WTC11 (cell line): ENCODE results near the gene PFDN1. TPM values are rescaled to one million over a fixed set of nuclear protein-coding genes. Genes with fewer than 3 reads are reported as not detected.

Source experiments
- ATAC-seq: fragments of 200-7000 bp; cut with Tn5 transposase; 2 replicates; pipeline ENCODE4 v1.10.0; 2021; ENCODE audit warnings: mild to moderate bottlenecking, moderate library complexity
- CTCF ChIA-PET: fragments of 300-600 bp; sonication (Branson Sonifier 250); formaldehyde crosslinking; loops from one replicate; lab custom pipeline; 2021; ENCODE audit warnings: antibody characterized with exemption; lab: Charles Lee
- POLR2A ChIA-PET: fragments of 350-600 bp; sonication (Branson Sonifier 250); formaldehyde crosslinking; loops from one replicate; lab custom pipeline; 2021; ENCODE audit warnings: antibody characterized with exemption; lab: Charles Lee
- DNase-seq: peaks from one replicate; pipeline ENCODE4 v3.0.0; 2021; ENCODE audit warnings: low spot score
- H3K27ac Mint-ChIP-seq: 2 replicates; pipeline ENCODE4 v1.8.0; 2021; ENCODE audit warnings: mixed read lengths
- H3K27me3 Mint-ChIP-seq: 2 replicates; pipeline ENCODE4 v1.8.0; 2021; ENCODE audit warnings: low read depth, mild to moderate bottlenecking, moderate library complexity, mixed read lengths
- H3K36me3 Mint-ChIP-seq: 2 replicates; pipeline ENCODE4 v1.8.0; 2021; ENCODE audit warnings: mixed read lengths
- H3K4me1 Mint-ChIP-seq: 2 replicates; pipeline ENCODE4 v1.8.0; 2022; ENCODE audit warnings: mixed read lengths
- H3K4me3 Mint-ChIP-seq: 2 replicates; pipeline ENCODE4 v1.8.0; 2021; ENCODE audit warnings: mild to moderate bottlenecking, moderate library complexity, mixed read lengths
- H3K9me3 Mint-ChIP-seq: 2 replicates; pipeline ENCODE4 v1.8.0; 2021; ENCODE audit warnings: mixed read lengths
- ATF1 ChIP-seq: sonication (generic); formaldehyde crosslinking; IDR thresholded peaks from 2 replicates; pipeline ENCODE4 v1.8.1; 2023; ENCODE audit warnings: mild to moderate bottlenecking, moderate library complexity, missing genetic modification reagents
- ATF6 ChIP-seq: sonication (generic); formaldehyde crosslinking; IDR thresholded peaks from 2 replicates; pipeline ENCODE4 v1.8.1; 2023; ENCODE audit warnings: mild to moderate bottlenecking, missing genetic modification reagents
- E2F1 ChIP-seq: sonication (generic); formaldehyde crosslinking; IDR thresholded peaks from 2 replicates; pipeline ENCODE4 v1.8.0; 2022; ENCODE audit warnings: mild to moderate bottlenecking, missing genetic modification reagents
- E2F5 ChIP-seq: sonication (generic); formaldehyde crosslinking; IDR thresholded peaks from 2 replicates; pipeline ENCODE4 v1.8.1; 2022; ENCODE audit warnings: mild to moderate bottlenecking, moderate library complexity, missing genetic modification reagents
- EMX1 ChIP-seq: fragments of 250-450 bp; sonication (Bioruptor Pico); IDR thresholded peaks from 2 replicates; pipeline ENCODE4 v1.8.0; 2021; ENCODE audit warnings: mild to moderate bottlenecking
- ERG ChIP-seq: fragments of 250-450 bp; sonication (Bioruptor Pico); IDR thresholded peaks from 2 replicates; pipeline ENCODE4 v1.8.0; 2021; ENCODE audit warnings: mild to moderate bottlenecking
- FOXJ3 ChIP-seq: sonication (generic); formaldehyde crosslinking; IDR thresholded peaks from 2 replicates; pipeline ENCODE4 v1.9.0; 2021; ENCODE audit warnings: missing genetic modification reagents, mild to moderate bottlenecking, borderline replicate concordance
- GABPB1 ChIP-seq: sonication (generic); formaldehyde crosslinking; IDR thresholded peaks from 2 replicates; pipeline ENCODE4 v1.8.1; 2023; ENCODE audit warnings: mild to moderate bottlenecking, missing genetic modification reagents
- GRHL2 ChIP-seq: fragments of 250-450 bp; sonication (Bioruptor Pico); IDR thresholded peaks from 2 replicates; pipeline ENCODE4 v1.8.0; 2022; ENCODE audit warnings: mild to moderate bottlenecking, moderate library complexity; ENCODE audit not compliant: insufficient replicate concordance, severe bottlenecking
- IRF1 ChIP-seq: sonication (generic); formaldehyde crosslinking; IDR thresholded peaks from 2 replicates; pipeline ENCODE4 v1.8.0; 2023; ENCODE audit warnings: missing genetic modification reagents
- NFE2L1 ChIP-seq: sonication (generic); formaldehyde crosslinking; IDR thresholded peaks from 2 replicates; pipeline ENCODE4 v1.8.1; 2023; ENCODE audit warnings: missing genetic modification reagents
- NFYB ChIP-seq: sonication (generic); formaldehyde crosslinking; conservative IDR thresholded peaks from 2 replicates; pipeline ENCODE4 v1.8.0; 2022; ENCODE audit warnings: low read depth, missing genetic modification reagents
- NR3C1 ChIP-seq: sonication (generic); formaldehyde crosslinking; conservative IDR thresholded peaks from 2 replicates; pipeline ENCODE4 v1.8.1; 2023; ENCODE audit warnings: low read depth, mild to moderate bottlenecking, missing genetic modification reagents
- PRRX2 ChIP-seq: fragments of 250-450 bp; sonication (Bioruptor Pico); IDR thresholded peaks from 2 replicates; pipeline ENCODE4 v1.8.0; 2021; ENCODE audit warnings: mild to moderate bottlenecking
- SMAD4 ChIP-seq: sonication (generic); formaldehyde crosslinking; IDR thresholded peaks from 2 replicates; pipeline ENCODE4 v1.8.0; 2022; ENCODE audit warnings: mild to moderate bottlenecking, missing genetic modification reagents
- TCF7 ChIP-seq: sonication (generic); formaldehyde crosslinking; IDR thresholded peaks from 2 replicates; pipeline ENCODE4 v1.8.0; 2022; ENCODE audit warnings: mild to moderate bottlenecking, low read depth, missing genetic modification reagents, moderate library complexity
- USF1 ChIP-seq: sonication (generic); formaldehyde crosslinking; IDR thresholded peaks from 2 replicates; pipeline ENCODE4 v1.8.0; 2022; ENCODE audit warnings: mild to moderate bottlenecking, missing genetic modification reagents
- ZBTB21 ChIP-seq: sonication (generic); formaldehyde crosslinking; IDR thresholded peaks from 2 replicates; pipeline ENCODE4 v1.8.1; 2023; ENCODE audit warnings: mild to moderate bottlenecking, missing genetic modification reagents, borderline replicate concordance
- ZNF425 ChIP-seq: fragments of 250-450 bp; sonication (Bioruptor Pico); conservative IDR thresholded peaks from 2 replicates; pipeline ENCODE4 v1.9.0; 2021; ENCODE audit warnings: mild to moderate bottlenecking
- total RNA-seq: library from RNA; stranded (reverse); gene quantifications from 3 replicates; pipeline ENCODE4 v1.2.3, GENCODE V29; 2021

The PFDN1 gene
- total RNA-seq, 1 experiment from 2014 or later: 44.1 TPM

GRCh38 chr5:140327589-140327988 is 24.7 kb upstream of the PFDN1 start:
- Mint-ChIP-seq H3K9me3 (no peaks in the 10 kb centered on the region), H3K36me3 (no peaks in the 10 kb centered on the region), H3K4me1 (peaks cover 19% of the 10 kb centered on the region), H3K27me3 (peaks cover 3% of the 10 kb centered on the region), H3K4me3 (no peak overlapping the region), H3K27ac (peak overlapping the region; percentile 29; the same call in 1 of the 2 replicates)
- DNase-seq (no peak), ATAC-seq (peak; percentile 33)
- ChIA-PET POLR2A (interaction anchor here (1.6 kb wide), 1 partner anchor 19 kb away, joined by 7 read pairs; the partner anchor contains the start of gene HBEGF), CTCF (interaction anchor here (0.6 to 7.6 kb wide), 10 partner anchors 9 to 284 kb away, joined by 3 to 79 read pairs (median 9); partner anchors contain the start of gene HBEGF)
- TF ChIP-seq ERG (CRISPR knock-in tag): no peak
- TF ChIP-seq ZNF425 (CRISPR knock-in tag): no peak
- TF ChIP-seq NFYB (CRISPR knock-in tag): no peak
- no peak for TF ChIP-seq NR3C1 (CRISPR knock-in tag)
- TF ChIP-seq ZBTB21: no peak
- no peak for TF ChIP-seq SMAD4 (CRISPR knock-in tag)
- no peak for TF ChIP-seq GABPB1
- no peak for TF ChIP-seq FOXJ3 (CRISPR knock-in tag)

- Mint-ChIP-seq H3K4me3 (no peak overlapping the region), H3K36me3 (no peaks in the 10 kb centered on the region), H3K27me3 (peaks cover 3% of the 10 kb centered on the region), H3K9me3 (peaks cover 5% of the 10 kb centered on the region; the same call in 1 of the 2 replicates), H3K4me1 (peaks cover 19% of the 10 kb centered on the region), H3K27ac (no peak overlapping the region)
- ChIA-PET CTCF (interaction anchor here (0.9 to 7.6 kb wide), 2 partner anchors 20 to 81 kb away, joined by 4 to 79 read pairs; partner anchors contain the start of gene HBEGF), POLR2A (interaction anchor here (0.7 kb wide), 1 partner anchor 19 kb away, joined by 3 read pairs; no protein-coding TSS in a partner anchor)
- DNase-seq: no peak
- ATAC-seq: no peak
- TF ChIP-seq ATF6 (CRISPR knock-in tag): no peak
- TF ChIP-seq E2F5 (CRISPR knock-in tag): no peak
- TF ChIP-seq SMAD4 (CRISPR knock-in tag): no peak
- no peak for TF ChIP-seq USF1 (CRISPR knock-in tag)
- TF ChIP-seq GRHL2 (CRISPR knock-in tag): no peak
These were observed 22.6 kb upstream of the PFDN1 start for GRCh38 chr5:140325486-140325885.

- no peak overlapping the region for H3K27ac Mint-ChIP-seq
- no peak for ATAC-seq
- no peak for DNase-seq
- ChIA-PET CTCF (interaction anchor here (7.6 kb wide), 1 partner anchor 21 kb away, joined by 79 read pairs; the partner anchor contains the start of gene HBEGF), POLR2A (interaction anchor here (0.5 to 0.6 kb wide), 2 partner anchors 12 to 84 kb away, joined by 3 read pairs; no protein-coding TSS in a partner anchor)
- H3K4me3 Mint-ChIP-seq: no peak overlapping the region
- peaks cover 19% of the 10 kb centered on the region for H3K4me1 Mint-ChIP-seq
- H3K36me3 Mint-ChIP-seq: no peaks in the 10 kb centered on the region
- peaks cover 5% of the 10 kb centered on the region; the same call in 1 of the 2 replicates for H3K9me3 Mint-ChIP-seq
- peaks cover 3% of the 10 kb centered on the region for H3K27me3 Mint-ChIP-seq
- TF ChIP-seq SMAD4 (CRISPR knock-in tag): no peak
- no peak for TF ChIP-seq TCF7 (CRISPR knock-in tag)
- no peak for TF ChIP-seq ATF6 (CRISPR knock-in tag)
- TF ChIP-seq NFE2L1: no peak
- no peak for TF ChIP-seq EMX1 (CRISPR knock-in tag)
- no peak for TF ChIP-seq E2F1 (CRISPR knock-in tag)
- TF ChIP-seq PRRX2 (CRISPR knock-in tag): no peak
- TF ChIP-seq ATF1 (CRISPR knock-in tag): no peak
- TF ChIP-seq IRF1 (CRISPR knock-in tag): no peak
These were observed 21.8 kb upstream of the PFDN1 start for GRCh38 chr5:140324617-140325241.
